ENCODE data around the gene FBXL20.
"Not testable (repeated sequence)": the region's sequence is repeated elsewhere in the genome, so short reads cannot be mapped to it uniquely, and the experiment has no call there.

Gene FBXL20

GRCh38 chr17:39401412-39402243 is at the start of gene FBXL20:
TSS of gene FBXL20 (minus strand) at chr17:39401626. CDS start at chr17:39401402, 224 bp downstream.
- FAIRE-seq: no peak

- FAIRE-seq: no peak
Measured at GRCh38 chr17:39450847-39451581, 49.6 kb upstream of the FBXL20 start, which contains the start of gene MED1. TSS of gene MED1 (minus strand) at chr17:39451263. CDS start at chr17:39451062, 201 bp downstream.

- no peak for FAIRE-seq
Measured at GRCh38 chr17:39450051-39450450, 48.6 kb upstream of the FBXL20 start.

GRCh38 chr17:39447561-39447960 is 46.1 kb upstream of the FBXL20 start:
- no peak for FAIRE-seq

- FAIRE-seq: no peak
Measured at GRCh38 chr17:39443326-39443725, 41.9 kb upstream of the FBXL20 start.

- not testable (repeated sequence) for FAIRE-seq
Measured at GRCh38 chr17:39439868-39440267, 38.4 kb upstream of the FBXL20 start.

GRCh38 chr17:39429600-39429999 is 28.2 kb upstream of the FBXL20 start:
- FAIRE-seq: no peak

- FAIRE-seq: no peak
Measured at GRCh38 chr17:39416141-39416540, 14.7 kb upstream of the FBXL20 start.

- no peak for FAIRE-seq
Measured at GRCh38 chr17:39410279-39410678, 8.9 kb upstream of the FBXL20 start.

GRCh38 chr17:39408360-39408759 is 6.9 kb upstream of the FBXL20 start:
- FAIRE-seq: no peak

- no peak for FAIRE-seq
Measured at GRCh38 chr17:39406951-39407350, 5.5 kb upstream of the FBXL20 start.

GRCh38 chr17:39405436-39405835 is 4.0 kb upstream of the FBXL20 start:
- FAIRE-seq: no peak

GRCh38 chr17:39404542-39405378 is 3.3 kb upstream of the FBXL20 start:
- no peak for FAIRE-seq

- no peak for FAIRE-seq
Measured at GRCh38 chr17:39402890-39403605, 1.6 kb upstream of the FBXL20 start.

- no peak for FAIRE-seq
Measured at GRCh38 chr17:39402244-39402889, 941 bp upstream of the FBXL20 start.

- FAIRE-seq: no peak
Measured at GRCh38 chr17:39400547-39401411, 647 bp downstream of the FBXL20 start.

- FAIRE-seq: no peak
Measured at GRCh38 chr17:39399791-39400190, 1.6 kb downstream of the FBXL20 start.

- FAIRE-seq: no peak
Measured at GRCh38 chr17:39393736-39394135, 7.7 kb downstream of the FBXL20 start.

GRCh38 chr17:39391448-39391847 is 10.0 kb downstream of the FBXL20 start:
- no peak for FAIRE-seq

GRCh38 chr17:39385040-39385439 is 16.4 kb downstream of the FBXL20 start:
- no peak for FAIRE-seq

- no peak for FAIRE-seq
Measured at GRCh38 chr17:39380144-39380543, 21.3 kb downstream of the FBXL20 start.

Data from colon (tissue), 2 donors.